HepG2 (cell line): ENCODE results near the gene PLAA. TPM values are rescaled to one million over a fixed set of nuclear protein-coding genes. Genes with fewer than 3 reads are reported as not detected.

ENCODE experiments used
- ATAC-seq: fragments of 200-7000 bp; cut with Tn5 transposase; 3 replicates; pipeline ENCODE4 v1.9.1; 2020; ENCODE audit warnings: mild to moderate bottlenecking, moderate library complexity
- BruUV-seq: library from RNA; stranded (reverse); fragments of 400-500 nt; replicated peaks from 2 replicates; lab custom pipeline; 2021; lab: Mats Ljungman, UMichigan
- CTCF ChIA-PET: fragments of 300-600 bp; formaldehyde crosslinking; extraction: SDS; loops from one replicate; lab custom pipeline; 2021; ENCODE audit warnings: low total read pairs, inconsistent platforms, low intra/inter-chr PET ratio; lab: Yijun Ruan, JAX
- POLR2A ChIA-PET: fragments of 350-600 bp; sonication (Branson Sonifier 250); formaldehyde crosslinking; loops from one replicate; lab custom pipeline; 2020; ENCODE audit warnings: antibody characterized with exemption, inconsistent platforms; lab: Yijun Ruan, JAX
- DNase-seq: peaks from one replicate; pipeline ENCODE4 v3.0.0-alpha.2; 2015; ENCODE audit warnings: low spot score
- FAIRE-seq: peaks from 3 replicates; lab custom pipeline; 2011; peaks lifted over from hg19 to GRCh38; lab: Jason Lieb, UNC
- H2AFZ ChIP-seq: one replicate; pipeline ENCODE4 v1.6.1; 2011; ENCODE audit warnings: low read length, inconsistent platforms
- H3K27ac ChIP-seq: fragments of 300-600 bp; 3 replicates; pipeline ENCODE4 v1.8.0; 2011; ENCODE audit warnings: mixed run types, mild to moderate bottlenecking, mixed read lengths, low read length, inconsistent platforms; ENCODE audit not compliant: insufficient read depth; ENCODE audit errors: extremely low read length
- H3K27me3 ChIP-seq, 2 experiments: fragments of 200-600 bp in 1 of 2; 2 replicates in 1 of 2; 3 replicates in 1 of 2; pipeline versions ENCODE4 v1.6.0 to v1.8.0; 2011; ENCODE audit warnings: low read length in 2 of 2, mild to moderate bottlenecking in 2 of 2, moderate library complexity in 2 of 2, inconsistent platforms in 1 of 2; ENCODE audit not compliant: insufficient read depth in 2 of 2, control insufficient read depth in 1 of 2
- H3K36me3 ChIP-seq, 2 experiments: fragments of 200-600 bp in 1 of 2; replicated peaks in 1 of 2; 2 replicates in 1 of 2; 3 replicates in 1 of 2; pipeline versions ENCODE4 v1.5.1 to v1.8.0; 2011; ENCODE audit warnings: low read length in 2 of 2, inconsistent platforms in 1 of 2; ENCODE audit not compliant: insufficient read depth in 2 of 2, control insufficient read depth in 1 of 2
- H3K4me1 ChIP-seq: 2 replicates; pipeline ENCODE4 v1.5.1; 2012; ENCODE audit warnings: low read length, inconsistent platforms; ENCODE audit not compliant: insufficient read depth
- H3K4me2 ChIP-seq: 2 replicates; pipeline ENCODE4 v1.6.0; 2011; ENCODE audit warnings: low read depth, low read length, inconsistent platforms
- H3K4me3 ChIP-seq, 3 experiments: fragments of 200-600 bp in 1 of 3; sonication (generic), shearing (Covaris generic) in 1 of 3; replicated peaks in 1 of 3; 2 replicates each; pipeline ENCODE4 v1.5.1; 2011 to 2016; ENCODE audit warnings: low read length in 3 of 3, inconsistent platforms in 2 of 3, low read depth in 2 of 3, mild to moderate bottlenecking in 2 of 3, control low read depth in 1 of 3, mixed read lengths in 1 of 3; ENCODE audit not compliant: insufficient read depth in 1 of 3
- H3K79me2 ChIP-seq: one replicate; pipeline ENCODE4 v1.6.1; 2011; ENCODE audit warnings: low read length, inconsistent platforms; ENCODE audit not compliant: insufficient read depth
- H3K9ac ChIP-seq: 2 replicates; pipeline ENCODE4 v1.6.0; 2011; ENCODE audit warnings: mild to moderate bottlenecking, low read depth, low read length, inconsistent platforms; ENCODE audit not compliant: insufficient read depth
- H3K9me3 ChIP-seq: 2 replicates; pipeline ENCODE4 v1.5.1; 2012; ENCODE audit warnings: mild to moderate bottlenecking, low read length
- H4K20me1 ChIP-seq: 2 replicates; pipeline ENCODE4 v1.6.0; 2011; ENCODE audit warnings: inconsistent platforms, mild to moderate bottlenecking, low read length, moderate library complexity; ENCODE audit not compliant: insufficient read depth
- ARHGAP35 ChIP-seq: sonication (generic); formaldehyde crosslinking; IDR thresholded peaks from 2 replicates; pipeline ENCODE4 v1.9.0; 2022; ENCODE audit warnings: mild to moderate bottlenecking, inconsistent platforms, moderate library complexity, missing genetic modification reagents, borderline replicate concordance
- HNRNPLL ChIP-seq: fragments of 200-400 bp; formaldehyde crosslinking; IDR thresholded peaks from 2 replicates; pipeline ENCODE4 v1.6.1; 2017; ENCODE audit warnings: mild to moderate bottlenecking, low read depth, low read length; ENCODE audit not compliant: poor library complexity, severe bottlenecking
- MXD4 ChIP-seq: IDR thresholded peaks from 2 replicates; pipeline ENCODE4 v1.6.1; 2016; ENCODE audit warnings: mild to moderate bottlenecking, missing biosample characterization, missing genetic modification reagents
- NFE2L2 ChIP-seq: fragments of 150-350 bp; IDR thresholded peaks from 2 replicates; pipeline ENCODE4 v1.6.1; 2014; ENCODE audit warnings: low read length
- RCOR2 ChIP-seq: IDR thresholded peaks from 2 replicates; pipeline ENCODE4 v1.6.1; 2016; ENCODE audit warnings: missing biosample characterization, missing genetic modification reagents
- SALL2 ChIP-seq: sonication (generic); formaldehyde crosslinking; IDR thresholded peaks from 2 replicates; pipeline ENCODE4 v1.8.1; 2023; ENCODE audit warnings: mild to moderate bottlenecking, missing genetic modification reagents, inconsistent platforms
- TGIF2 ChIP-seq: IDR thresholded peaks from 2 replicates; pipeline ENCODE4 v1.6.1; 2016; ENCODE audit warnings: control low read depth, missing compliant biosample characterization
- ZNF225 ChIP-seq: sonication (generic); formaldehyde crosslinking; IDR thresholded peaks from 2 replicates; pipeline ENCODE4 v1.4.0; 2020; ENCODE audit warnings: mild to moderate bottlenecking, missing genetic modification reagents
- ZNF234 ChIP-seq: sonication (generic); formaldehyde crosslinking; conservative IDR thresholded peaks from 2 replicates; pipeline ENCODE4 v1.5.1; 2020; ENCODE audit warnings: mild to moderate bottlenecking, missing genetic modification reagents
- ZNF296 ChIP-seq: sonication (generic); formaldehyde crosslinking; conservative IDR thresholded peaks from 2 replicates; pipeline ENCODE4 v1.5.0; 2020; ENCODE audit warnings: mild to moderate bottlenecking, missing genetic modification reagents
- ZNF430 ChIP-seq: sonication (generic); formaldehyde crosslinking; IDR thresholded peaks from 2 replicates; pipeline ENCODE4 v1.9.0; 2021; ENCODE audit warnings: mild to moderate bottlenecking, missing genetic modification reagents
- ZNF747 ChIP-seq: sonication (generic); formaldehyde crosslinking; IDR thresholded peaks from 2 replicates; pipeline ENCODE4 v1.8.1; 2023; ENCODE audit warnings: missing genetic modification reagents, mild to moderate bottlenecking, borderline replicate concordance
- WGBS: methylation state at CpG from one replicate; pipeline ENCODE4 v1.1.6; 2017; ENCODE audit warnings: low lambda C conversion rate; 5-methylcytosine and 5-hydroxymethylcytosine counted together
- in situ Hi-C: cut with HindIII; loops from 2 replicates; pipeline ENCODE4 v1.10.0; 2017; ENCODE audit warnings: low pct_unique_long_range_greater_than_20kb; ENCODE audit not compliant: extremely low pct_ligation_motif_present
- intact Hi-C: fragments of 100-400 bp; cut with micrococcal nuclease; formaldehyde crosslinking; loops from one replicate; pipeline ENCODE4 v1.10.0; 2022; ENCODE audit not compliant: unreplicated experiment
- polyA plus RNA-seq, 8 experiments: library from polyadenylated mRNA; depleted of rRNA in 3 of 8; stranded (reverse) in 7 of 8; unstranded in 1 of 8; fragments of >200 nt; fragmentation: Illumina TruSeq in 4 of 8; extraction: Trizol in 4 of 8; gene quantifications; 2 replicates each; pipeline versions ENCODE4 v1.2.1 to v1.2.3, GENCODE V29; 2011 to 2016; ENCODE audit warnings: low read depth in 4 of 8, missing spikeins in 1 of 8, mixed read lengths in 1 of 8; ENCODE audit not compliant: insufficient read depth in 1 of 8
- total RNA-seq, 5 experiments: library from RNA; depleted of rRNA; stranded (reverse); fragments of >200 nt; fragmentation: Illumina TruSeq; extraction: Trizol; gene quantifications; 2 replicates each; pipeline ENCODE4 v1.2.3, GENCODE V29; 2016; ENCODE audit warnings: low read depth in 1 of 5
- TF ChIP-seq, protein P1 (sequence below): IDR thresholded peaks from 2 replicates; pipeline ENCODE4 v1.6.1; 2012; ENCODE audit warnings: inconsistent platforms

Gene PLAA
- total and polyA plus RNA-seq, 2 of the 13 experiments (the other 11 are each of a cell fraction or from before 2014, with no cell fraction given) = 5.8 to 22.9 TPM

DNA sequence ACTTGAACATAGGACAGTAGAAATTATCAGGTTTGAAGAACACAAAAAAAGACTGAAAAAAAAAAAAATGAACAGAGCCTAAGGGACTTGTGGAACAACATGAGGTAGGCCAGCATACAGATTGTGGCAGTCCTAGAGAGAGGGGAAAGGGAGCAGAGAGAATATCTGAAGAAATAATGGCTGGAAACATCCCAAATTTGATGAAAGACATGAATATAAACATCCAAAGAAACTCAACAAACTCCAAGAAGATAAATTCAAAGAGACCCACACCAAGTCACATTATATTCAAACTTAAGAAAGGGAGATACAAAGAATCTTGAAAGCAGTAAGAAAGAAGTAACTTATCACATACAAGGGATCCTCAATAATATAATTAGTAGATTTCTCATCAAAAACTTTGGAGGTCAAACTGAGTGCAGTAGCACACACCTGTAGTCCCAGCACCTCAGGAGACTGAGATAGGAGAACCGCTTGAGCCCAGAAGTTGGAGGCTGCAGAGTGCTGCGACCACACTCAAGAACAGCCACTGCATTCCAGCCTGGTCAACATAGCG, 9.1 kb downstream of the PLAA start:
- Histone ChIP-seq H3K27me3 (no peaks in the 10 kb centered on the region), H3K79me2 (peaks cover 68% of the 10 kb centered on the region), H3K27ac (no peak overlapping the region), H3K4me2 (no peak overlapping the region), H3K36me3 (peaks cover 1 to 4% of the 10 kb centered on the region in 2 experiments; a peak in 1 of 5 replicates), H4K20me1 (no peaks in the 10 kb centered on the region), H3K9me3 (no peaks in the 10 kb centered on the region), H3K4me1 (peaks cover 11% of the 10 kb centered on the region; the same call in 1 of the 2 replicates), H3K9ac (no peak overlapping the region), H2AFZ (no peak overlapping the region), H3K4me3 (no peak overlapping the region)
- TF ChIP-seq ZNF234 (CRISPR knock-in tag) = no peak
- no peak for TF ChIP-seq ARHGAP35 (CRISPR knock-in tag)
- no peak for TF ChIP-seq ZNF747
- no peak for TF ChIP-seq ZNF296
- no peak for TF ChIP-seq NFE2L2
- TF ChIP-seq TGIF2 (CRISPR knock-in tag) = no peak
- TF ChIP-seq, protein P1, sequence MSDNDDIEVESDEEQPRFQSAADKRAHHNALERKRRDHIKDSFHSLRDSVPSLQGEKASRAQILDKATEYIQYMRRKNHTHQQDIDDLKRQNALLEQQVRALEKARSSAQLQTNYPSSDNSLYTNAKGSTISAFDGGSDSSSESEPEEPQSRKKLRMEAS = no peak
- TF ChIP-seq ZNF225 (CRISPR knock-in tag) = no peak
- no peak for TF ChIP-seq HNRNPLL
- no peak for TF ChIP-seq ZNF430 (CRISPR knock-in tag)
- TF ChIP-seq SALL2 = no peak
- TF ChIP-seq MXD4 (CRISPR knock-in tag) = no peak
- no peak for TF ChIP-seq RCOR2 (CRISPR knock-in tag)
- in situ Hi-C loops = no loop called here
- intact Hi-C loops = no loop called here
- no peak for DNase-seq
- WGBS = 97% methylated on average over 3 of the region's 3 CpGs
- no peak for ATAC-seq
- CTCF ChIA-PET = no interaction called here
- no TSS peak for BruUV-seq
- no peak for FAIRE-seq
- POLR2A ChIA-PET = no interaction called here
